GM19452 (cell line): Measurements from ENCODE around the gene COG7.

Experiments used
- ATAC-seq: cut with Tn5 transposase; IDR thresholded peaks from one replicate; pipeline ENCODE4 v1.9.1; 2021; ENCODE audit not compliant: unreplicated experiment

The COG7 gene

DNA sequence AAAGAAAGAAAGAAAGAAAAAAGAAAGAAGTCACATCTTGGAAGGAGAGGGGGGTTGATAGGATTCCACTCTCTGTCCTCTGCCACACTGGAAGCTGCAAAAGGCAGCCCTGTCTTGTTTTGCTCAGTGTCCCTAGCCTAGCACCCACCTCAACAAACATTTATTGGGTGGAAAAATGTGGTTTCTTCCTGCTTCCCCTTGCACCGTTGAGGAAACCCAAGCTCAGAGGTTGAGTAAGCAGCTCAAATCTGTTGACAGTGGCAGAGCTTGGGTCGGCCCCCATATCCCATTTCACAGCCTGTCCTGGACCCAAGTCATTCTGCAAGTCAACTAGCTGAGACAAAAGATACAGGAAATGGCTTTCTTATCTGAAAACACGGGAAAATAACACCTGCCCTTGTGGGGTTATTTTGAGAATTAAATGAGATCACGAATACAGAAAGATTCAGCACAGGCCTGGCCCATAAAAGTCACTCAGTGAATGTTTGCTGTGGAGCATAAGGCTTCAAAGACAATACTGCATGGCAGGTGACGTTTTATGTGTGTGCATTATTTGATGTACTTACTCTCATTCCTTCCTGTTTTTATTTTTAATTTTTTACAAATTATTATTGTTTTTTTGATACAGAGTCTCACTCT, 87.3 kb downstream of the COG7 start:
- no peak for ATAC-seq

GRCh38 chr16:23362460-23363317, 90.3 kb downstream of the COG7 start:
- no peak for ATAC-seq

DNA sequence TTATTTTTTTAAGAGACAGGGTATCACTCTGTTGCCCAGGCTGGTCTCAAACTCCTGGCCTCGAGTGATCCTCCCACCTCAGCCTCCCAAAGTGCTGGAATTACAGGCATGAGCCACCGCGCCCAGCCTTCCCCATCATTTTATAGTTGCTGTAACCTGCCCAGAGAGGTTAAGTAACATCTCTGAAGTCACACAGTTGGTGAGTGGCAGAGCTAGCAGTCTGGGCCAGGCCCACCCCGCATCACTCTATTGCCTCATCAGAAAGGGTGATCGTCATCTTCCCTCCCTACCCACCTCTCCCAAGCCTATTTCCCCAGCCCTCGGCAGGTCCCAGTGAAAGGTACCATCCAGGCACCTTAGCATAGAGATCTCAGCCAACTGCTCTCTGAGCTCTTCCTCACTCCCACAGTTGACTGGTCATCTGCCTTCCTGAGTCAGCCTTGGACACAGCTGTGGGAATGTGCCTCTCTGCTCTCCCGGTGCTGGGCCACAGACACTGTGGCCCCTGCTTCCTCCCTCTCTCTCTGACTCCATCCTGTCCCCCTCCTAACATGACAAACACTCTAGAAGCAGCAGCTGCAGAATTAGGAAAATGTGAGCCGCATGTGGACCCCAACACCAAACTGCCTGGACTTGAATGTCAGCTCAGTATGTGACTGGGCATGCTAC, 93.8 kb downstream of the COG7 start:
- ATAC-seq: no peak

- no peak for ATAC-seq
Measured at GRCh38 chr16:23357761-23358290, 95.2 kb downstream of the COG7 start.

GRCh38 chr16:23356941-23357340, 96.0 kb downstream of the COG7 start:
- no peak for ATAC-seq

DNA sequence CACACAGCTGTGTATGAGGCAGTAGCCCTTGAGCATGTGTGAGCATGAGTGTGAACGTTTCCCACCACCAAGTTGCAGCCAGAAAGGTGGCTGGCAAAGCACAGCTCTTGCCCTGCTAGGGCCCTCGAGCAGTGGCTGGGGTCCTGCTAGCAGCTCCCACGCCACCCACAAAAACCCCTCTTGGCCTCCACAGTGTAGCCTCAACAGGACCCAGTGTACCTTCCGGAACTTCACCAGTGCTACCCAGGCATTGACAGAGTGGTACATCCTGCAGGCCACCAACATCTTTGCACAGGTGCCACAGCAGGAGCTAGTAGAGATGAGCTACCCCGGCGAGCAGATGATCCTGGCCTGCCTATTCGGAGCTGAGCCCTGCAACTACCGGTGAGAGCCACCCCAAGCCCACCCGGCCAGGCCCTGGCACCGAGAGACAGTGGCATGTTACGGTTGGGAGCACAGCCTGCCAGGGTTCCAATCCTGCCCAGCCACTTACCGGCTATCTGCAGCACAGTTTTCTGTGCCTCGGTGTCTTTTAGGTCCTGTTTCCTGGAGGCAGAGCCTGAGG, 97.8 kb downstream of the COG7 start:
- ATAC-seq: no peak

DNA sequence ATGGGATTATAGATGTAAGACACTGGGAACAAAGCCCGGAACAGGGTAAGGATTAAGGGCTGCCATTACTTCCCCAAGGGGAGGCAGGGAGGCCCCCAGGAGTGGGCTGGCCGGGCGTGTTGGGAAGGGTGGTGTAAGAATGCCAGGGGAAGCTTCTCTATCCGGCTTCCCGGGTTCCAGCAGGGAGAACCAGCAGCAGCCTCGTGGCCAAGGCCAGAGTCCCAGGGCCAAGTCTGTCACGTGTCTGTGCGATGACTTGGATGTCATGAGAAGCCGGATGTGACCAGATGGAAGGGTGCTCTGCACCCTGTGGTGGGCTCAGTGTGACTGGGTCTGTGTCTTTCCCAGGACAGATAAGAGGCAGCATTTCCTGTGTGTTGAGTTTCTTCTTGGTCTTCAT, 98.7 kb downstream of the COG7 start:
- ATAC-seq: no peak

DNA sequence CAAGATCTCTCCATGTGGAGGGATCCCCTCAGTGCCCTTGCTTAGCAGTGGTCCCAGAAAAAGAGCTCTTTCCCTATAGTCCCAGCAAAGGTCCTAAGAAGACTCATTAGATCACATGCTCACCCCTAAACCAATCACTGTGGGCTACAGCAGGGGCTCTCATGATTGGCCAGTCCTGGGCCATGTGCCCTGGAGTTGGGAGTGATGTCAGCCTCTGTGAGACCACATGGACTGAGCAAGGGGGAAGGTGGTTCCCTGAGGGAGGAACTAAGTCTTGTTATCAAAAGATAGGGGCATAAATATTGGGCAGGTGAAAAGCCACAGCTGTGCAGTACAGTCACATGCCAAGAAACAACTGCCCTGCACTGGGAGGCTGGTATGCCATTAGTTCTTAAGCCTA, 99.5 kb downstream of the COG7 start:
- ATAC-seq: no peak

- ATAC-seq: no peak
Measured at GRCh38 chr16:23351360-23351759, 101.6 kb downstream of the COG7 start.

- ATAC-seq: no peak
Measured at GRCh38 chr16:23348579-23349469, 104.2 kb downstream of the COG7 start.

GRCh38 chr16:23345237-23345636, 107.8 kb downstream of the COG7 start:
- no peak for ATAC-seq

GRCh38 chr16:23343643-23344612, 109.1 kb downstream of the COG7 start:
- ATAC-seq: no peak

DNA sequence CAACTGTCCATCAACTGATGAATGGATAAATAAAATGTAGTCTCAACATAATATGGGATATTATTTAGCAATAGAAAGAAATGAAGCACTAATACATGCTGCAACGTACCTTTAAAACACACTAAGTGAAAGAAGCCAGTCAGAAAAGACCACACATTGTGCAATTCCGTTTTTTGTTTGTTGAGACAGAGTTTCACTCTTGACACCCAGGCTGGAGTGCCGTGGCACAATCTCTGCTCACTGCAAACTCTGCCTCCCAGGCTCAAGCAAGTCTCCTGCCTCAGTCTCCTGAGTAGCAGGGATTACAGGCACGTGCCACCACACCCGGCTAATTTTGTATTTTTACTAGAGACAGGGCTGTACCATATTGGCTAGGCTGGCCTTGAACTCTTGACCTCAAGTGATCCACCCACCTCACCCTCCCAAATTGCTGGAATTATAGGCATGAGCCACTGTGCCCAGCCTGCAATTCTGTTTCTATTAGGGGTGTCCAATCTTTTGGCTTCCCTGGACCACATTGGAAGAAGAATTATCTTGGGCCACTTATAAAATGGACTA, 110.8 kb downstream of the COG7 start:
- ATAC-seq: no peak

GRCh38 chr16:23339787-23340186, 113.2 kb downstream of the COG7 start:
- ATAC-seq: no peak
